ENCODE results near the gene EXOC3L1.

Gene EXOC3L1

GRCh38 chr16:67180166-67180565 lies 9.8 kb downstream of the EXOC3L1 start:
- DNase-seq (ENCODE audit: low read depth, low spot score) = no peak

DNA sequence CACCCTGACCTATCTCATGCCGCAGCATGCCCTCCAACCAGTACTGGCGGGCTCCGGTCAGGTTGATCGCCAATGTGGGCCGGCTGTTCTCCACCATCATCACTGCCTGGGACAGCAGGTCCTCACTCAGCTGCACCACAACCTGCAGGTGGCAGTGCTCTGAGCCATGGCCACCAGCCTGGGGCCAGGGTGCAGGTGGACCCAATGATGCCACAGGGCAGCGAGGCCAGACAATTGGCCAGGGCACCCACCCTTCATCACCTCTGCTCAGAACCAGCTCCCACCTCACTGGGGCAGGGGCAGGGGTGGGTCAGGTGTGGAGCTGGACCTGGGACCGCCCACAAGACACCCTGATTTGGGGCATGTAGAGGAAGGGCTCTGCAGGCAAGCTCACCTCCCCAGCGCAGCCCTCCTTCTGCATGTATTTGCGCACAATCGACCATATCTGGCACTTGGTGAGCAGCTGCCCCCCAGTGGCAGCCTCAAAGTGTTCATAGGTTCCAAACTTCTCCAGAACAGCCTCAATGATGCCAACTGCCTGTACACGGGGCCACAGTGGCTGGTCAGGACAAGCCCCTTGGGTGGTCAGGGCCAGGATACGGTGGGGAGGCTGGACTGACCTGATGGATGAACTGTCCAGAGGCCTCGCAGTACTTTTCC lies 10.4 kb downstream of the EXOC3L1 start:
- DNase-seq (ENCODE audit: low read depth, low spot score) = no peak

DNA sequence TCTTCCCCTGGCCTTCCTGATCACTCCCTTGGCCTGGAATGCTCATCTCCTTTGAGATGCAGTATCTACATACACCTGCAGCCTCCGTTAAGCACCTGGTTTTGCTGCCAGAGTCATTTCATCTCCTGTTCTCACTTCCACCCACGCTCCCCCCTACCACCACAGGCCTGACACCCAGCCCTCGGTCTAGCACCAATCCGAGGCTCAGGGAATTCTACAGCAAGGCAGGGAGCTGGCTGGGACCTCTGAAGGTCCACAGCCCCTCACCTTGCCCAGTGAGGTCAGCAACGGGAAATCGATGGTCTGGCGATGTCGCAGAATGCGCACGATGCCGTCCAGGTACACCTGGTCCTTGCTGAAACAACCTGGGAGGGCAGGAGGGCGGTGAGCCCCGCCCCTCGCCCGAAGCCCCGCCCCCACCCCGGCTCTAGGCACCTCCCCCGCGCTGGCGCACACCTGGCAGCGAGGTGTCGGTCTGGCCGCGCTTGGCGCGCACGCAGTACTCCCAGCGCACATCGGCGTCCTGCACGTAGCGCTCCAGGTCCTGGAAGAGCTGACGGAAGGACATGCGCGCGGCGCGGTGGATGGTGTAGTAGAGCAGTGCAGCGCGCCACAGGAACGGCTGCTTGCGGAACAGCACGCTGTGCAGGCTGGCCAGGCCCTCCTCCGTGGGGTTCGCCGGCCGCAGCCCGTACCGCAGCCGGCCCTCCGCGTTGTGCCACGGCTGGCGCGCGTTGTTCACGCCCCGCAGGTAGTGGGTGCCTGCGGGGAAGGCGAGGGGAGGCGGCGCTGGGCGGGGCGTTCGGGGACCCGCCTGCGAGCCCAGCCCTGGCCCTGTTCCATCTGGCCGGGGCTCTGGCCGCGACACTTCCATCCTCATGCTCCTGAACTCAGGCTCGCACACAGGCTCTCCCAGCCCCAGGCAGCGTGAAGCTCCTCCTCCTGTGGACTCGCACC lies 11.9 kb downstream of the EXOC3L1 start:
- no peak for DNase-seq (ENCODE audit: low read depth, low spot score)

DNA sequence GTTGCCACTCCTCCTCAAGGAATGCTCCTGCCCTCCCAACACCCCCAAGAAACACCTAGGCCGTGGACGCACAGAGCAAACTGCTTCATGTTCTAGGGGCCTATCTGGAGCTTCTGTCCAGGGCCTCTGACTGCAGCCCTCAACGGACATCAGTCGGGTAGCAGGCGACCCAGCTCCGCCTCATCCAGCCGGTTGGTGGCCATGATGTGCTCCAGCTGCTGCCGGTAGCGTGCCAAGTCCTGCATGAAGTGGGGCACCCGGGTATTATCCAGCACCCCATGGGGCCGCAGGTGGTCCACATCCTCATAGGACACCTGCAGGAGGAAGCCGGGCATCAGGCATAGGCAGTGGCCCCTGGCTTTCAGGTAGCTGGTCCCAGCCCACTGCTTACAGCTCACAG lies 13.3 kb downstream of the EXOC3L1 start:
- DNase-seq (ENCODE audit: low read depth, low spot score) = no peak

GRCh38 chr16:67174706-67175231 lies 15.2 kb downstream of the EXOC3L1 start:
- no peak for DNase-seq (ENCODE audit: low read depth, low spot score)

DNA sequence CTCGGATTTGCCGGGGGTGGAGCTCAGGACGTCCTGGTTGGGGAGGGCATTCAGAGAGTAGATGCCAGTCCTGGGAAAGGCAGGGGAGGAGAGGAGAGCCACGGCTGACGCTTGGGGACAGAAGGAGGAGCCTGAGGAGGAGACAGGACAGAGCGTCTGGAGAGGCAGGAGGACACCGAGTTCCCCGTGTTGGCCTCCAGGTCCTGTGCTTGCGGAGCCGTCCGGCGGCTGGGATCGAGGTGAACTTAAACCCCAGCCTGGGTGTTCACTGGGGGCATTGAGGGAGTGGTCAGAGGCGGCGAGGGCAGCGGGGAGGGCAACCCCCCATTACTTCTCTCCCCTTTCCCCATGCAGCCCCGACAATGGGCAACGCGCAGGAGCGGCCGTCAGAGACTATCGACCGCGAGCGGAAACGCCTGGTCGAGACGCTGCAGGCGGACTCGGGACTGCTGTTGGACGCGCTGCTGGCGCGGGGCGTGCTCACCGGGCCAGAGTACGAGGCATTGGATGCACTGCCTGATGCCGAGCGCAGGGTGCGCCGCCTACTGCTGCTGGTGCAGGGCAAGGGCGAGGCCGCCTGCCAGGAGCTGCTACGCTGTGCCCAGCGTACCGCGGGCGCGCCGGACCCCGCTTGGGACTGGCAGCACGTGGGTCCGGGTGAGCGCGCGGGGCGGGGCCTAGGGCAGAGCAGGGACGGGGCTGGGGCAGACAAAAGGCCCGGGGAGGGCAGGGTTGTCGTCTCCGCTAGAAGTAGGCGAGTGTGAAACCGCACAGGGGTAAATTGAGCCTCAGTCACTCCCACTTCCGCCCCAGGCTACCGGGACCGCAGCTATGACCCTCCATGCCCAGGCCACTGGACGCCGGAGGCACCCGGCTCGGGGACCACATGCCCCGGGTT lies 15.9 kb downstream of the EXOC3L1 start:
- DNase-seq (ENCODE audit: low read depth, low spot score) = no peak

GRCh38 chr16:67173323-67173722 lies 16.6 kb downstream of the EXOC3L1 start:
- no peak for DNase-seq (ENCODE audit: low read depth, low spot score)

DNA sequence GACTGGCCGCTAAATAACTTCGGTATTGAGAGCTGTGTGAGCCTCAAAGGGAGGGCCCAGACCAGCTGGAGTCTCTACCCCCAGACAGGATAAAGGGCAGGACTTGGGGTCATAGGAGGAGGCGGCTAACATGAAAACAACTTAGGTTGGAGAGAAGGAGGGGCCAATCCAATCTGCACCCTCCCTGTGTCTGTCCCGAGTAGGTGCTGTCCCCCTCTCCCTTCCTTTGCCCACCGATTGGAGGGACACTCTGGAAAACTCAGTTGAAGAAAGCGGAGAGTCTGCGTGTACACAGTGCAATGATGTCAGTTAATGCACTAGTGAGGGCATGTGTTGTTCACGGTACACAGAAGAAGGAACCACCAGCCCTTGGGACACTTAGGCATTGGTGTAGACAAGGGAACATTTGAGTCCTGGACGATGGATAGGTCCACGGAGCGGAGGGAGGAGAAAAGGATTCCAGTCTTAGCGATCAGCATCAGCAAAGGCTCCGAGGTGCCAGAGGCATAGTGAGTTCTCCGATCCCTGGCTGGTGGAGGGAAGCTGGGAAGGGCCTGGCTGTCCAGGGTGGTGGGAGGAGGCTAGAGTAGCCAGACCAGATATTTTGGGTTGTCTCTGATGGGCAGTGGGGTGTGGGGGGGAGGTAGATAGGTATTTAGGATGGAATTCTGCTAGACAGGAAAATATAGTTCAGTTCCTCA lies 18.8 kb downstream of the EXOC3L1 start:
- no peak for DNase-seq (ENCODE audit: low read depth, low spot score)

DNA sequence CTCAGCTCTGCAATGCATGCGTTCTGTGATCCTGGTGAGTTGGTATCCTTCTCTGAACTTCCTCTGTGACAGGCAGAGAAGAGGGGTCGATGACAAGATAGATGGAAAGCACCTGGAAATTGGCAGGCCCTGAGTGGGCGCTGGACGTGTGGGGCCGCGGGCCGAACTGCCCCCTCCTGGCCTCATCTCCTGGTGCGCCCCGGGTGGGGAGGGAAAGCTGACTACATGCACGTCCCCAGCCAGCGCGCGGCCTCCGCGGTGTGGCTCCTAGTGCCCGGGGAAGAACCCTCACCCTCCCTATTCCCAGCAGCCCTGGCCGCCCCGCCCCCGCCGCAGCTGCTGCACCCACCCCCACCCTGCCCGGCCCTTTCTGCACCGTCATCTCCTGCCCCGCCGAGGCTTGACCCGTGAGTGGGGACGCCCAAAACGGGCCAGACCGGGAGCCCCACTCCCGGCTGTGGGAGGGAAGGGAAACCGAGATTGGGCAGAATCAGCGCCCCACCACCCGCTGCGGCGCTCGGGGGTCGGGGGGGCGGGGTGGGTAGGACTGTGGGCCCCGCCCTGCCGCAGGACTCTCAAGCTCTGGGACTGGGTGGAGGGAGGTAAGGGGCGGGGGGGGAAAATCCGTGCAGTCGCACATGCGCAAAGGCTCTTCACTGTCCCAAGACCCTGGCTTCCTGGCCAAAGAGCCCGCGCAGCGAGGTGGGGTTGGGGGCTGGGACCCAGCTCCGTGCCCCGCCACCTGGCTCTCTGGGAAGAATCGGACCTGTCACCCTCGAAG lies 19.6 kb downstream of the EXOC3L1 start, which contains the start of gene NOL3:
Gene NOL3, plus strand, starts transcription at position 371 of the 781 bp plus-strand sequence.
- no peak for DNase-seq (ENCODE audit: low read depth, low spot score)

- DNase-seq (ENCODE audit: low read depth, low spot score) = no peak
Measured at GRCh38 chr16:67169642-67170167, 20.2 kb downstream of the EXOC3L1 start.

DNA sequence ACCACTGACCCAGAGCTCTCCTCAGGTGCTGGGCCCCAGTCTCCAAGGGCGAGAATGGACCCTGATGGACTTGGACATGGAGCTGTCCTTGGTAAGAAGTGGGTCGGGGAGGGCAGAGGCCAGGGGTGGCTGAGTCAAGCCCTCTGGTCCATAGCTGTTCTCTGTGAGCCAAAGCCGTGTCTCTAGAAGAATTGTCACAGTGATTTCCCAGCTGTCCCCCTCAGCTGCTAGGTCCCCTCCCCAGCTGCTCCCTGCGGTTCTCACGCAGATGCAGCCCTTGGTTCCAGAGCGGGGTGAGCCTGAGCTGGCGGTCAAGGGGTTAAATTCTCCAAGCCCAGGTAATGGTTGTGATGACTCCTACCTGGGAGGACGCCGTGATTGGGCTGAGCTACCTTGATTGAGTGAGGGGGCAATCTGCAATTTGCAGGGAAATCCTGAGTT lies 20.9 kb downstream of the EXOC3L1 start:
- DNase-seq (ENCODE audit: low read depth, low spot score) = no peak

DNA sequence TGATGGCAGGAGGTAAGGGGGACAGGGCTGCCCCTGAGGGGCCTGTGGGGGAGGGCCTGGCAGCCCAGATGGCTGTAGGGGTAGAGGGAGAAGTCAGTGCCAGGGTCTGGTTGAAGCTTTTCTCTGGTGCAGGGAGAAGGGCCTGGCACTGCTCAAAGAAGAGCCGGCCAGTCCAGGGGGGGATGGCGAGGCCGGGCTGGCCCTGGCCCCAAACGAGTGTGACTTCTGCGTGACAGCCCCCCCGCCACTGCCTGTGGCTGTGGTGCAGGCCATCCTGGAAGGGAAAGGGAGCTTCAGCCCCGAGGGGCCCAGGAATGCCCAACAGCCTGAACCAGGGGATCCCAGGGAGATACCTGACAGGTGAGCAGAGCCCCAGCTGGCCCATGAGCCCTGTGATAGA lies 22.3 kb downstream of the EXOC3L1 start:
- no peak for DNase-seq (ENCODE audit: low read depth, low spot score)

GRCh38 chr16:67166598-67167168 lies 23.3 kb downstream of the EXOC3L1 start:
- no peak for DNase-seq (ENCODE audit: low read depth, low spot score)

- no peak for DNase-seq (ENCODE audit: low read depth, low spot score)
Measured at GRCh38 chr16:67166110-67166547, 23.8 kb downstream of the EXOC3L1 start.

- no peak for DNase-seq (ENCODE audit: low read depth, low spot score)
Measured at GRCh38 chr16:67165121-67166078, 24.5 kb downstream of the EXOC3L1 start.

GRCh38 chr16:67164599-67165061 lies 25.3 kb downstream of the EXOC3L1 start, which contains the start of gene HSF4:
Gene HSF4 (plus strand): TSS chr16:67164745. CDS start chr16:67164812, 67 bp downstream.
- DNase-seq (ENCODE audit: low read depth, low spot score) = no peak

GRCh38 chr16:67163999-67164558 lies 25.9 kb downstream of the EXOC3L1 start:
- DNase-seq (ENCODE audit: low read depth, low spot score) = no peak
